VCaP (cell line): ENCODE data around the gene PRAME.
"Not testable (repeated sequence)": the region's sequence is repeated elsewhere in the genome, so short reads cannot be mapped to it uniquely, and the experiment has no call there.

Experiments
- H3K27ac ChIP-seq: fragments of 450-650 bp; 2 replicates; pipeline ENCODE4 v1.5.1; 2017
- CTCF ChIP-seq: fragments of 450-650 bp; conservative IDR thresholded peaks from 2 replicates; pipeline ENCODE4 v1.5.1; 2017; ENCODE audit warnings: mild to moderate bottlenecking, moderate library complexity

The PRAME gene

GRCh38 chr22:22587577-22588188 lies 28.6 kb upstream of the PRAME start:
- TF ChIP-seq CTCF = no peak

DNA sequence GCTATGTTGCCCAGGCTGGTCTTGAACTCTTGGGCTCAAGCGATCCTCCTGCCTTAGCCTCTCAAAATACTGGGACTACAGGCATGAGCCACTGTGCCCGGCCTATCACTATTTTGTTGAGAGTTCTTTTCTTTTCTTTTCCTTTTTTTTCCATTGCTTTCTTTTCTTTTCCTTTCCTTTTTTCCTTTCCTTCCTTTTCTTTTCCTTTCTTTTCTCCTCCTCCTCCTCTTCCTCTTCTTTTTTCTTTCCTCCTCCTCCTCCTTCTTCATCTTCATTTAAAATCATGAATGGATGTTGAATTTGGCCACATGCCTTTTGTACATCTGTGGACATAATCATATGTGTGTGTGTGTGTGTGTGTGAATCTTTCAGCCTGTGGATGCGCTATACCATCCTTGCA lies 25.7 kb upstream of the PRAME start:
- no peak overlapping the region for H3K27ac ChIP-seq
- no peak for TF ChIP-seq CTCF

More at GRCh38 chr22:22587577-22588188, 28.6 kb upstream of the PRAME start:
- H3K27ac ChIP-seq = no peak overlapping the region

GRCh38 chr22:22583030-22583429 lies 24.0 kb upstream of the PRAME start:
- no peak for TF ChIP-seq CTCF
- no peak overlapping the region for H3K27ac ChIP-seq

DNA sequence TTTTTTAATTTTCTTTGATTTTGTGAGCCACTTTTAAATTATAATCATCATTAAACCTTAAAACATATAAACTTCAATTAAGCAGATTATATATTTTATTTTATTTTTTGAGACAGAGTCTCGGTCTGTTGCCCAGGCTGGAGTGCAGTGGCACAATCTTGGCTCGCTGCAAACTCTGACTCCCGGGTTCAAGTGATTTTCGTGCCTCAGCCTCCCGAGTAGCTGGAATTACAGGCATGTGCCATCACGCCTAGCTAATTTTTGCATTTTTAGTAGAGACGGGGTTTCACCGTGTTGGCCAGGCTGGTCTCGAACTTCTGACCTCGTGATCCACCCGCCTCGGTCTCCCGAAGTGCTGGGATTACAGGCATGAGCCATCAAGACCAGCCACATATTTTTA lies 22.5 kb upstream of the PRAME start:
- H3K27ac ChIP-seq = not testable (repeated sequence)

- H3K27ac ChIP-seq = no peak overlapping the region
- no peak for TF ChIP-seq CTCF
These were observed 21.0 kb upstream of the PRAME start for GRCh38 chr22:22579869-22580604.

DNA sequence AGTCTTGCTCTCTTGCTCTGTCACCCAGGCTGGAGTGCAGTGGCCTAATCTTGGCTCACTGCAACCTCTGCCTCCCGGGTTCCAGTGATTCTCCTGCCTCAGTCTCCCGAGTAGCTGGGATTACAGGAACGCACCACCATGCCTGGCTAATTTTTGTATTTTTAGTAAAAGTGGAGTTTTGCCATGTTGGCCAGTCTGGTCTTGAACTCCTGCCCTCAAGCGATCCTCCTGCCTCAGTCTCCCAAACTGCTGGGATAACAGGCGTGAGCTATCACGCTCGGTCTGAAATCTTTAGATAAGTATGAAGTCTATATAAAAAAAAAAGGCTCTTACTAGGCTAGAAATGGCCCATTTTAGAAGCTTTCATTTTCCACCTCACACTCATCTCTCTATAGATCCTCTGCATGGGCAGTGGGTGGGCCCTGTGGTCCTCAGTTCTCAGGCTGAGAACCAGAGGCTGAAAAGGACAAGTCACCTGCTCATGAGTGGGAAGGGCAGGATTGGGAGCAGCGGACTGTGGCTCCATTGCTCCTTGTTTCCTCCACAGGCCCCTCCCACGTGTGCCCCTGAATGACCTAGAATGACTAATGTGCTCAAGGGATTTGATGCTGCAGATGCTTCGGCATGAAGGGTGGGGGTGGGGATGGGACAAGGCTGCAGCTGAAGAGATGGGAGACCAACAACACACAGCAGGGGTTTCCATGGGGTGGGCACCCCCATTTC lies 19.8 kb upstream of the PRAME start:
- H3K27ac ChIP-seq = no peak overlapping the region
- TF ChIP-seq CTCF = no peak

DNA sequence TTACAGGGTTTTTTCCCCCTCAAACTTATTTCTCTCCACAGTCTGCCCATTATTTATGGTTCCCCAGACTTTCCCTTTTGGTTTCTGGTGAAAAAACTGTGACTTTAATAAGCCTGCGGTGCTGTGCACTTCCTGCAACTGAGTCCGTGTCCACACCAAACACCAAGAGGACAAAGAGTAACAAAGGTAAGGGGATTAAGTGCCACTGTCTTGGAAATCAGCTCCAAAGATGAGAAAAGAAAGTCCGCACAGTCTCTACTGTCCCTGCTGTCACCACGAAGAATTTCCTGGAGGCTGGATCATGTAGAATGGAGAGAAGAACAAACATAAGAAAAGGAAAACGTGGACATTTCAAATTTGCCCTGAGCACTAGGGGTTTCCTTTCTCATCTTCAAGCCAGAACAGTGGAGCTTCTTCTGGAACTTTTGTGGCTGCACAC lies 17.9 kb upstream of the PRAME start:
- H3K27ac ChIP-seq = no peak overlapping the region
- no peak for TF ChIP-seq CTCF
